ENCODE data around the gene SLC5A11. TPM values are rescaled to one million over a fixed set of nuclear protein-coding genes. Genes with fewer than 3 reads are reported as not detected.

SLC5A11 gene
- total and polyA plus RNA-seq, 2 experiments from 2014 or later, result 1.2 to 1.7 TPM

DNA sequence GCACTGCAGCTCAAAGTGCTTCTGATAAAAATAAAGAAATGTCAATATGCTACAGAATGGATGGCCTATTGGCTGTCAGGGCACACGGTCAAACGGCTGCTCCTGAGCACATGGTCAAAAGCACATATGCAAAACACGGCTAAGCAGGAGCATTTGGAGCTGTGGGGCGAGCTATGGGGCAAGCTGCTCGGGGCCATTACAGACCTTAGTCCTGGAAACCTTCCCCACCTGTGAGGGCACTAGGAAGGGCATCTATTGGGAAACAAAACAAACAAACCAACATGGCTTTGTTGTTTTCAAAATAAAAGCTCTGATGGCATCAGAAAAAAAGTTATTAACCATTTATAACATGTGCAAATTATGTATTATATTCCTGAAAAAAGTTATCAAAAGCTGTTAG lies 83.6 kb downstream of the SLC5A11 start:
- DNase-seq (ENCODE audit: low spot score), result no peak
- WGBS (ENCODE audit: low lambda C conversion rate, missing lambda C conversion rate), result 84% methylated on average over 5 of the region's 5 CpGs
- Histone ChIP-seq H3K4me3 (no peak overlapping the region), H3K27me3 (no peaks in the 10 kb centered on the region), H3K79me2 (no peaks in the 10 kb centered on the region), H3K4me1 (ENCODE audit: insufficient read depth) (no peaks in the 10 kb centered on the region), H3K4me2 (no peak overlapping the region), H3K9me3 (ENCODE audit: low read depth) (no peaks in the 10 kb centered on the region), H2AFZ (no peak overlapping the region), H3K36me3 (replicated peaks; ENCODE audit: insufficient read depth, low read depth) (no peaks in the 10 kb centered on the region), H3K9me2 (replicated peaks; ENCODE audit: insufficient read depth) (no peaks in the 10 kb centered on the region), H3K27ac (no peak overlapping the region), H4K20me1 (ENCODE audit: insufficient read depth, poor library complexity, severe bottlenecking) (no peaks in the 10 kb centered on the region)
- no peak for TF ChIP-seq EZH2 (IDR thresholded peaks at IDR 0.05; ENCODE audit: borderline replicate concordance)
- TF ChIP-seq, protein P1, sequence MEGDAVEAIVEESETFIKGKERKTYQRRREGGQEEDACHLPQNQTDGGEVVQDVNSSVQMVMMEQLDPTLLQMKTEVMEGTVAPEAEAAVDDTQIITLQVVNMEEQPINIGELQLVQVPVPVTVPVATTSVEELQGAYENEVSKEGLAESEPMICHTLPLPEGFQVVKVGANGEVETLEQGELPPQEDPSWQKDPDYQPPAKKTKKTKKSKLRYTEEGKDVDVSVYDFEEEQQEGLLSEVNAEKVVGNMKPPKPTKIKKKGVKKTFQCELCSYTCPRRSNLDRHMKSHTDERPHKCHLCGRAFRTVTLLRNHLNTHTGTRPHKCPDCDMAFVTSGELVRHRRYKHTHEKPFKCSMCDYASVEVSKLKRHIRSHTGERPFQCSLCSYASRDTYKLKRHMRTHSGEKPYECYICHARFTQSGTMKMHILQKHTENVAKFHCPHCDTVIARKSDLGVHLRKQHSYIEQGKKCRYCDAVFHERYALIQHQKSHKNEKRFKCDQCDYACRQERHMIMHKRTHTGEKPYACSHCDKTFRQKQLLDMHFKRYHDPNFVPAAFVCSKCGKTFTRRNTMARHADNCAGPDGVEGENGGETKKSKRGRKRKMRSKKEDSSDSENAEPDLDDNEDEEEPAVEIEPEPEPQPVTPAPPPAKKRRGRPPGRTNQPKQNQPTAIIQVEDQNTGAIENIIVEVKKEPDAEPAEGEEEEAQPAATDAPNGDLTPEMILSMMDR (IDR thresholded peaks at IDR 0.05; ENCODE audit: poor library complexity), result no peak
- TF ChIP-seq EZH2phosphoT487 (IDR thresholded peaks at IDR 0.05; ENCODE audit: low read depth, severe bottlenecking, unreplicated experiment), result no peak

DNA sequence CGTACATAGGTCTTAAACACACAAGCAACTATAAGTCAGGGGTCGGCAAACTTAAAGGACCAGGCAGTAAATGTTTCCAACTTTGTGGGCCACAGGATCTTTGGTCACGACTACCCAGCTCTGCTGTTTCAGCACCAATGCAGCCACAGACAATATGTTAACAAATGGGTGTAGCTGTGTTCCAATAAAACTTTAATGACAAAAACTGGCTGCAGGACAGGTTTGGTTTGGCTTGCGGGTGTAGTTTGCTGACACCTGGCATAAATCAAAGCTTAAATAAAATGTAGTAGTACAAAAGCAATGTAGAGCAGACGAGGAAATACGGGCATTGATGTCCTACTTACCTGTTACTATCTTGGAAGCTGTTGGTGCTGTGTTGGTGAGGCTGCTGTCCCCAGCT lies 84.7 kb downstream of the SLC5A11 start:
- no peak for DNase-seq (ENCODE audit: low spot score)
- H3K4me3 ChIP-seq, result no peak overlapping the region
- H3K27me3 ChIP-seq, result no peaks in the 10 kb centered on the region
- H4K20me1 ChIP-seq (ENCODE audit: insufficient read depth, poor library complexity, severe bottlenecking), result no peaks in the 10 kb centered on the region
- H3K79me2 ChIP-seq, result no peaks in the 10 kb centered on the region
- H3K4me2 ChIP-seq, result no peak overlapping the region
- H3K9me2 ChIP-seq (replicated peaks; ENCODE audit: insufficient read depth), result no peaks in the 10 kb centered on the region
- no peak overlapping the region for H3K27ac ChIP-seq
- TF ChIP-seq EZH2phosphoT487 (IDR thresholded peaks at IDR 0.05; ENCODE audit: low read depth, severe bottlenecking, unreplicated experiment) (no peak), EZH2 (IDR thresholded peaks at IDR 0.05; ENCODE audit: borderline replicate concordance) (no peak)
- TF ChIP-seq, protein P1 (IDR thresholded peaks at IDR 0.05; ENCODE audit: poor library complexity), result no peak
- no peaks in the 10 kb centered on the region for H3K36me3 ChIP-seq (replicated peaks; ENCODE audit: insufficient read depth, low read depth)
- no peaks in the 10 kb centered on the region for H3K9me3 ChIP-seq (ENCODE audit: low read depth)
- H2AFZ ChIP-seq, result no peak overlapping the region
- WGBS (ENCODE audit: low lambda C conversion rate, missing lambda C conversion rate), result 91% methylated on average over 6 of the region's 6 CpGs
- no peaks in the 10 kb centered on the region for H3K4me1 ChIP-seq (ENCODE audit: insufficient read depth)

DNA sequence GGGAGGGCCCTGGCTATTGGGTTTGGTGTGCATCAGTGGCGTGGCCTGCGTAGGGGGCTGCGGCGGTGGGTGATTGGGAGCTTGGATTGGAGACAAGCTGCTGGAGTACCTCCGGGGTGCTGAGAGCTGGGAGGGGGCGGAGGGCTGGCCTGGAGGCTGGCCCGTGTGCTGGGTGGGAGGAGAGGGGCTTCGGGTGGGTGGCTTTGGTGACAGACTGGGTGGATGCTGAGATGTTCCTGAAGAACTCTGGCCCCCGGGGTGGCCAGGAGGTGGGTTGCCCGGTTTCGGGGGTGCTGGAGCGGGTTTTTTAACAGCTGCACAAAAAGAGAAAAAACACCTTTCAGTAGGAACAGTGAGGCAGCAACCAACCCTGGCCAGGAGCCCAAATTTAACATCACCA lies 85.3 kb downstream of the SLC5A11 start:
- H3K4me2 ChIP-seq, result no peak overlapping the region
- H3K36me3 ChIP-seq (replicated peaks; ENCODE audit: insufficient read depth, low read depth), result no peaks in the 10 kb centered on the region
- no peaks in the 10 kb centered on the region for H4K20me1 ChIP-seq (ENCODE audit: insufficient read depth, poor library complexity, severe bottlenecking)
- 100% methylated on average over 3 of the region's 12 CpGs for whole genome bisulfite sequencing (ENCODE audit: low lambda C conversion rate, missing lambda C conversion rate)
- H2AFZ ChIP-seq, result no peak overlapping the region
- H3K4me3 ChIP-seq, result no peak overlapping the region
- no peak overlapping the region for H3K27ac ChIP-seq
- no peaks in the 10 kb centered on the region for H3K4me1 ChIP-seq (ENCODE audit: insufficient read depth)
- TF ChIP-seq, protein P1 (IDR thresholded peaks at IDR 0.05; ENCODE audit: poor library complexity), result no peak
- TF ChIP-seq EZH2phosphoT487 (IDR thresholded peaks at IDR 0.05; ENCODE audit: low read depth, severe bottlenecking, unreplicated experiment), result no peak
- TF ChIP-seq EZH2 (IDR thresholded peaks at IDR 0.05; ENCODE audit: borderline replicate concordance), result no peak
- H3K9me3 ChIP-seq (ENCODE audit: low read depth), result no peaks in the 10 kb centered on the region
- H3K79me2 ChIP-seq, result no peaks in the 10 kb centered on the region
- no peaks in the 10 kb centered on the region for H3K27me3 ChIP-seq
- DNase-seq (ENCODE audit: low spot score), result no peak
- H3K9me2 ChIP-seq (replicated peaks; ENCODE audit: insufficient read depth), result no peaks in the 10 kb centered on the region

DNA sequence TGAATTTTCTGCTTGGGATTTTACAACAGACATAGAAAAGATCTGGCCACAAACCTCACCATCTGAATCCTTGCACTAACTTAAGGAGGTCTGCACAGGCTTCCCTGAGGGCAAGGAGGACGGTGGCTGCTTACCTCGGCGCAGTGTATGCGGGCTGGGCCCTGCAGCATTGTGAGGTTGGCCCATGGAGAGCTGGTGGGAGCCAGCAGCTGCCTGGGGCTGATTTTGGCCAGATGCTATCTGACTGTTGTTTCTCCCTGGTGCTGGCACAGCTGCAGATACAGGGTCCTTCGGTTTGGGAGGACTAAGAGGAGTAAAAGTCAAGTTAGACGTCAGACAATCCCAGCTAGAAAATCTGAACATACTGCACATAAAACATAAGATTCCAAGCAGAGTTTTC lies 89.6 kb downstream of the SLC5A11 start:
- TF ChIP-seq EZH2phosphoT487 (IDR thresholded peaks at IDR 0.05; ENCODE audit: low read depth, severe bottlenecking, unreplicated experiment), result no peak
- TF ChIP-seq, protein P1 (IDR thresholded peaks at IDR 0.05; ENCODE audit: poor library complexity), result no peak
- TF ChIP-seq EZH2 (IDR thresholded peaks at IDR 0.05; ENCODE audit: borderline replicate concordance), result no peak
- H3K36me3 ChIP-seq (replicated peaks; ENCODE audit: insufficient read depth, low read depth), result no peaks in the 10 kb centered on the region

More for the DNA sequence above, 89.6 kb downstream of the SLC5A11 start:
- H3K79me2 ChIP-seq, result no peaks in the 10 kb centered on the region
- no peaks in the 10 kb centered on the region for H3K9me3 ChIP-seq (ENCODE audit: low read depth)
- H4K20me1 ChIP-seq (ENCODE audit: insufficient read depth, poor library complexity, severe bottlenecking), result no peaks in the 10 kb centered on the region
- H3K4me3 ChIP-seq, result no peak overlapping the region
- DNase-seq (ENCODE audit: low spot score), result no peak
- no peaks in the 10 kb centered on the region for H3K27me3 ChIP-seq
- no peaks in the 10 kb centered on the region for H3K4me1 ChIP-seq (ENCODE audit: insufficient read depth)
- WGBS (ENCODE audit: low lambda C conversion rate, missing lambda C conversion rate), result 57% methylated on average over 6 of the region's 6 CpGs
- H3K27ac ChIP-seq, result no peak overlapping the region
- no peaks in the 10 kb centered on the region for H3K9me2 ChIP-seq (replicated peaks; ENCODE audit: insufficient read depth)
- no peak overlapping the region for H3K4me2 ChIP-seq
- H2AFZ ChIP-seq, result no peak overlapping the region

All from hepatocyte (in vitro differentiated cells).